Measurements from ENCODE around the gene ASZ1. TPM values are rescaled to one million over a fixed set of nuclear protein-coding genes. Genes with fewer than 3 reads are reported as not detected.

ASZ1 gene
- total RNA-seq, 1 experiment from 2014 or later, result not detected

- no TSS peak for BruUV-seq (replicated peaks)
- Histone ChIP-seq H3K27me3 (ENCODE audit: control insufficient read depth, insufficient read depth, low read length) (peaks cover 4% of the 10 kb centered on the region; the same call in 1 of the 2 replicates), H3K36me3 (ENCODE audit: control insufficient read depth, insufficient read depth, low read length) (no peaks in the 10 kb centered on the region), H3K4me3 (ENCODE audit: low read depth in 2 of 2, low read length in 2 of 2) (no peak overlapping the region), H3K27ac (ENCODE audit: low read length) (no peak overlapping the region), H3K9me3 (ENCODE audit: control insufficient read depth, insufficient read depth, low read depth, low read length) (no peaks in the 10 kb centered on the region), H3K4me1 (ENCODE audit: control insufficient read depth, insufficient read depth, low read length) (no peaks in the 10 kb centered on the region)
- CTCF ChIA-PET, result no interaction called here
- TF ChIP-seq TCF7L2 (IDR thresholded peaks at IDR 0.05; ENCODE audit: low read depth, low read length) (no peak), SIN3A (IDR thresholded peaks at IDR 0.05; ENCODE audit: borderline replicate concordance, insufficient read depth, low read depth, low read length) (no peak), POLR2AphosphoS5 (IDR thresholded peaks at IDR 0.05; ENCODE audit: low read depth, low read length) (no peak), CTCF (IDR thresholded peaks at IDR 0.05) (no peak), REST (IDR thresholded peaks at IDR 0.05; ENCODE audit: insufficient read depth in 1 of 2, low read depth in 2 of 2, low read length in 1 of 2) (no peak)
- DNase-seq (ENCODE audit: low read depth, low spot score), result no peak
- in situ Hi-C loops (cut with HindIII; ENCODE audit: low pct_unique_long_range_greater_than_20kb, low sequenced_read_pairs) (no loop called here), intact Hi-C loops (cut with micrococcal nuclease; ENCODE audit: unreplicated experiment) (no loop called here)
- POLR2A ChIA-PET, result interaction anchor here (0.5 kb wide), 1 partner anchor 1121 kb away, joined by 3 read pairs; no protein-coding TSS in a partner anchor
- ATAC-seq, result no peak
Observed at GRCh38 chr7:117332031-117332430, 95.3 kb downstream of the ASZ1 start.

- Histone ChIP-seq H3K27me3 (ENCODE audit: control insufficient read depth, insufficient read depth, low read length) (peaks cover 34% of the 10 kb centered on the region), H3K4me1 (ENCODE audit: control insufficient read depth, insufficient read depth, low read length) (peaks cover 5% of the 10 kb centered on the region), H3K36me3 (ENCODE audit: control insufficient read depth, insufficient read depth, low read length) (no peaks in the 10 kb centered on the region), H3K4me3 (ENCODE audit: low read depth in 2 of 2, low read length in 2 of 2) (no peak overlapping the region), H3K27ac (ENCODE audit: low read length) (no peak overlapping the region), H3K9me3 (ENCODE audit: control insufficient read depth, insufficient read depth, low read depth, low read length) (no peaks in the 10 kb centered on the region)
- ChIA-PET POLR2A (no interaction called here), CTCF (no interaction called here)
- ATAC-seq (no peak), DNase-seq (ENCODE audit: low read depth, low spot score) (no peak)
- TF ChIP-seq CTCF (IDR thresholded peaks at IDR 0.05) (no peak), TCF7L2 (IDR thresholded peaks at IDR 0.05; ENCODE audit: low read depth, low read length) (no peak), REST (IDR thresholded peaks at IDR 0.05; ENCODE audit: insufficient read depth in 1 of 2, low read depth in 2 of 2, low read length in 1 of 2) (no peak), SIN3A (IDR thresholded peaks at IDR 0.05; ENCODE audit: borderline replicate concordance, insufficient read depth, low read depth, low read length) (no peak), POLR2AphosphoS5 (IDR thresholded peaks at IDR 0.05; ENCODE audit: low read depth, low read length) (no peak)
- no TSS peak for BruUV-seq (replicated peaks)
- intact Hi-C loops (cut with micrococcal nuclease; ENCODE audit: unreplicated experiment) (no loop called here), in situ Hi-C loops (cut with HindIII; ENCODE audit: low pct_unique_long_range_greater_than_20kb, low sequenced_read_pairs) (no loop called here)
Observed at GRCh38 chr7:117325836-117326235, 101.5 kb downstream of the ASZ1 start.

Data from Panc1 (cell line).